Stimulated activated CD4-positive, alpha-beta T cell treated with anti-CD3 and anti-CD28 coated beads, Interleukin-1b, Interleukin-23, amount 100 ng/mL, for 24 hours (primary cell): ENCODE measurements around the gene LAMB1.
"Not testable (repeated sequence)": the region's sequence is repeated elsewhere in the genome, so short reads cannot be mapped to it uniquely, and the experiment has no call there.

Experiments
- DNase-seq, 4 experiments: peaks; one replicate each; pipeline ENCODE4 v3.0.0-alpha.2; 2020; ENCODE audit warnings: low read depth in 4 of 4, low spot score in 1 of 4

LAMB1 gene

GRCh38 chr7:108002726-108003598 is at the start of gene LAMB1:
Gene LAMB1, minus strand, starts transcription at chr7:108003161. Its CDS starts 276 bp downstream, at chr7:108002885.
- no peak for DNase-seq

- DNase-seq: no peak
Observed at GRCh38 chr7:108051454-108051853, 48.5 kb upstream of the LAMB1 start.

- no peak for DNase-seq
Observed at GRCh38 chr7:108049962-108050361, 47.0 kb upstream of the LAMB1 start.

- DNase-seq: no peak
Observed at GRCh38 chr7:108048422-108048821, 45.5 kb upstream of the LAMB1 start.

GRCh38 chr7:108046952-108047506 is 44.1 kb upstream of the LAMB1 start:
- no peak for DNase-seq

- no peak for DNase-seq
Observed at GRCh38 chr7:108045669-108046068, 42.7 kb upstream of the LAMB1 start.

- no peak for DNase-seq
Observed at GRCh38 chr7:108045154-108045553, 42.2 kb upstream of the LAMB1 start.

- no peak for DNase-seq
Observed at GRCh38 chr7:108044345-108044744, 41.4 kb upstream of the LAMB1 start.

GRCh38 chr7:108038986-108039385 is 36.0 kb upstream of the LAMB1 start:
- DNase-seq: no peak

- no peak for DNase-seq
Observed at GRCh38 chr7:108037741-108038140, 34.8 kb upstream of the LAMB1 start.

GRCh38 chr7:108037140-108037539 is 34.2 kb upstream of the LAMB1 start:
- DNase-seq: no peak

GRCh38 chr7:108034586-108034985 is 31.6 kb upstream of the LAMB1 start:
- DNase-seq: no peak

- no peak for DNase-seq
Observed at GRCh38 chr7:108033776-108034497, 31.0 kb upstream of the LAMB1 start.

GRCh38 chr7:108033309-108033708 is 30.3 kb upstream of the LAMB1 start:
- DNase-seq: not testable (repeated sequence)

GRCh38 chr7:108030516-108030915 is 27.6 kb upstream of the LAMB1 start:
- no peak for DNase-seq

- DNase-seq: no peak
Observed at GRCh38 chr7:108029034-108029433, 26.1 kb upstream of the LAMB1 start.

GRCh38 chr7:108028111-108028510 is 25.1 kb upstream of the LAMB1 start:
- DNase-seq: no peak

- DNase-seq: no peak
Observed at GRCh38 chr7:108027239-108027638, 24.3 kb upstream of the LAMB1 start.

GRCh38 chr7:108026647-108027046 is 23.7 kb upstream of the LAMB1 start:
- DNase-seq: no peak

GRCh38 chr7:108026116-108026515 is 23.2 kb upstream of the LAMB1 start:
- no peak for DNase-seq

- no peak for DNase-seq
Observed at GRCh38 chr7:108024538-108024937, 21.6 kb upstream of the LAMB1 start.

- no peak for DNase-seq
Observed at GRCh38 chr7:108020585-108020984, 17.6 kb upstream of the LAMB1 start.
